ENCODE results near the gene OTOGL. TPM values are rescaled to one million over a fixed set of nuclear protein-coding genes. Genes with fewer than 3 reads are reported as not detected.
A peak's percentile ranks its signal among the peaks of the same experiment; 100 is the strongest.

OTOGL gene
- polyA plus RNA-seq, 1 of the 3 experiments (the other 2 are of a cell fraction): 0.61 TPM

DNA sequence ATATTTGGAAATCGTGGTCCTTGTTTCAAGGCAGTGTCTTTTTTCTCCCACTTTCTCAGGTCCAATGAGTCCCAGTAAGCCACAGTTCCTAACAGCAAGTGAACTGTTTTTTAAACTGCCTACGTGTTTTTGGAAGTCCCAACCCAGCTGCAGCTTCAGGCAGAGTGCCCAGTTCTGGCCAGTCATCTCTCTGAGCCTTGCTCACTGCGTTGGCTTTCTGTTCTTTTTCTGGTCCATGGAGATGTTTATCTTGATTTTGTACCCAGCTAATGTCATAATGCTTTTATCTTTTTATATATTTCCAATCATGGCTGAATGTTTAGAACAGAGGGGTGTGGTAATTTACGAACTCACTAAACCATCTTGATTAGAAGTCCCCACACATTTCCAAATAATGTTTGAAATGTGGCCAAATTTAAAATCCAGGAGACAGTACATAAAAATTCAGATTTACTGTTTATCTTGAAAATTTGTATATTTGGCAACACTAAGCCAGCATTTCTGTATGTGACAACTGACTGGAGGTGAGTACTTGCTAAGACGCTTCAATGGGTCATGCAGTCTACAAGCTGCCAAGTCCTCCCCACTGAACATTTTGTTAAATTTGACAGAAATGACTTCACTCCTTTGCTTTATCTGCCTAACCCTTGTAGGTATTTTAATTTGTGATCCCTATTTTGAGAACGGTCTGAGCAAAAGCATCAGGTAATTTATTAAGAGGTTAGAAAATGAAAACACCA, 46.1 kb upstream of the OTOGL start (continued):
- TF ChIP-seq GABPA (IDR thresholded peaks at IDR 0.05; ENCODE audit: low read depth): 0 out of 2 replicates have a peak, but pooled peaks have one; percentile 7
- TF ChIP-seq JUND (IDR thresholded peaks at IDR 0.05): peak; percentile 90
- TF ChIP-seq POLR2AphosphoS5 (IDR thresholded peaks at IDR 0.05; ENCODE audit: low read depth, low read length): peak; percentile 48; the same call in 1 of the 2 replicates
- peak; percentile 76 for TF ChIP-seq FOXM1 (IDR thresholded peaks at IDR 0.05; ENCODE audit: low read depth)
- TF ChIP-seq, protein P1, sequence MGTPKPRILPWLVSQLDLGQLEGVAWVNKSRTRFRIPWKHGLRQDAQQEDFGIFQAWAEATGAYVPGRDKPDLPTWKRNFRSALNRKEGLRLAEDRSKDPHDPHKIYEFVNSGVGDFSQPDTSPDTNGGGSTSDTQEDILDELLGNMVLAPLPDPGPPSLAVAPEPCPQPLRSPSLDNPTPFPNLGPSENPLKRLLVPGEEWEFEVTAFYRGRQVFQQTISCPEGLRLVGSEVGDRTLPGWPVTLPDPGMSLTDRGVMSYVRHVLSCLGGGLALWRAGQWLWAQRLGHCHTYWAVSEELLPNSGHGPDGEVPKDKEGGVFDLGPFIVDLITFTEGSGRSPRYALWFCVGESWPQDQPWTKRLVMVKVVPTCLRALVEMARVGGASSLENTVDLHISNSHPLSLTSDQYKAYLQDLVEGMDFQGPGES (IDR thresholded peaks at IDR 0.05; ENCODE audit: low read depth, low read length): no peak
- TF ChIP-seq, protein P2, sequence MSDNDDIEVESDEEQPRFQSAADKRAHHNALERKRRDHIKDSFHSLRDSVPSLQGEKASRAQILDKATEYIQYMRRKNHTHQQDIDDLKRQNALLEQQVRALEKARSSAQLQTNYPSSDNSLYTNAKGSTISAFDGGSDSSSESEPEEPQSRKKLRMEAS (IDR thresholded peaks at IDR 0.05; ENCODE audit: low read depth): peak; percentile 55; the same call in 1 of the 2 replicates
- no peak for TF ChIP-seq NRF1 (IDR thresholded peaks at IDR 0.05; ENCODE audit: low read depth, low read length)
- peak; percentile 96 for TF ChIP-seq TCF12 (IDR thresholded peaks at IDR 0.05)

DNA sequence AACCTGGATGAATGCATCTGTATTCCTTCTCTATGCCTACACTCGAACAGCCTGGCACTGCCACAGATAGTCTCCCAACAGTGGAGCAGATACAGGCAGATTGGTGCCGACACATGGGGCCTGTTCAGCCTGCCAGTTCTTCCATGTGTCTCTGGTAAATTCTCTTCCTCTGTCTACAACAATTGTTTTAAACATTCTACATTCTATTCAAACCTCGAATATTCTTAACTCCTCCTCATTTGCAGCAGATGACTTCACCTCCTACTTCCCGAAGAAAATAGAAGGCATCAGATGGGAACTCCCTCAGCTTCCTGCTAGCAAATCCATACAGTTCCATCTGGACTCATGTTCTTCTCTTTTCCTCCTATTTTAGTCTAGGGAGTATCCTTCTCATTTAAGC, 43.1 kb upstream of the OTOGL start:
- DNase-seq: no peak
- ChIA-PET CTCF (no interaction called here), POLR2A (no interaction called here)
- Histone ChIP-seq H3K9me3 (no peaks in the 10 kb centered on the region), H3K36me3 (replicated peaks in 1 of 2; ENCODE audit: control insufficient read depth in 1 of 2, insufficient read depth in 2 of 2, low read length in 1 of 2) (no peaks in the 10 kb centered on the region), H3K27me3 (ENCODE audit: insufficient read depth) (no peaks in the 10 kb centered on the region), H3F3A (replicated peaks; ENCODE audit: insufficient read depth) (peaks cover 13% of the 10 kb centered on the region), H3K4me2 (no peak overlapping the region), H3K9me2 (no peaks in the 10 kb centered on the region), H3K79me2 (ENCODE audit: insufficient read depth) (no peaks in the 10 kb centered on the region), H3K9ac (no peak overlapping the region), H2AFZ (ENCODE audit: low read depth) (no peak overlapping the region), H3K4me1 (ENCODE audit: control insufficient read depth in 1 of 2, insufficient read depth in 2 of 2, low read depth in 1 of 2, low read length in 1 of 2) (peaks cover 0 to 7% of the 10 kb centered on the region in 2 experiments; a peak in 3 of 4 replicates), H3K27ac (ENCODE audit: low read depth in 2 of 2, low read length in 1 of 2) (no peak overlapping the region), H4K20me1 (ENCODE audit: insufficient read depth) (no peaks in the 10 kb centered on the region), H3K4me3 (ENCODE audit: low read depth in 2 of 2, low read length in 1 of 2) (no peak overlapping the region)
- 36% methylated on average over 4 of the region's 4 CpGs for WGBS (ENCODE audit: low lambda C conversion rate)
- TF ChIP-seq TCF12 (IDR thresholded peaks at IDR 0.05): no peak
- TF ChIP-seq FOXM1 (IDR thresholded peaks at IDR 0.05; ENCODE audit: low read depth): no peak
- TF ChIP-seq RCOR1 (IDR thresholded peaks at IDR 0.05; ENCODE audit: low read length): no peak
- TF ChIP-seq TAF1 (IDR thresholded peaks at IDR 0.05; ENCODE audit: borderline replicate concordance, low read depth, low read length): no peak
- TF ChIP-seq, protein P3, sequence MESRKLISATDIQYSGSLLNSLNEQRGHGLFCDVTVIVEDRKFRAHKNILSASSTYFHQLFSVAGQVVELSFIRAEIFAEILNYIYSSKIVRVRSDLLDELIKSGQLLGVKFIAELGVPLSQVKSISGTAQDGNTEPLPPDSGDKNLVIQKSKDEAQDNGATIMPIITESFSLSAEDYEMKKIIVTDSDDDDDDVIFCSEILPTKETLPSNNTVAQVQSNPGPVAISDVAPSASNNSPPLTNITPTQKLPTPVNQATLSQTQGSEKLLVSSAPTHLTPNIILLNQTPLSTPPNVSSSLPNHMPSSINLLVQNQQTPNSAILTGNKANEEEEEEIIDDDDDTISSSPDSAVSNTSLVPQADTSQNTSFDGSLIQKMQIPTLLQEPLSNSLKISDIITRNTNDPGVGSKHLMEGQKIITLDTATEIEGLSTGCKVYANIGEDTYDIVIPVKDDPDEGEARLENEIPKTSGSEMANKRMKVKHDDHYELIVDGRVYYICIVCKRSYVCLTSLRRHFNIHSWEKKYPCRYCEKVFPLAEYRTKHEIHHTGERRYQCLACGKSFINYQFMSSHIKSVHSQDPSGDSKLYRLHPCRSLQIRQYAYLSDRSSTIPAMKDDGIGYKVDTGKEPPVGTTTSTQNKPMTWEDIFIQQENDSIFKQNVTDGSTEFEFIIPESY (IDR thresholded peaks at IDR 0.05; ENCODE audit: borderline replicate concordance, low read depth): no peak
- TF ChIP-seq JUND (IDR thresholded peaks at IDR 0.05): no peak
- no peak for TF ChIP-seq GABPA (IDR thresholded peaks at IDR 0.05; ENCODE audit: low read depth)
- no peak for TF ChIP-seq POLR2AphosphoS5 (IDR thresholded peaks at IDR 0.05; ENCODE audit: low read depth, low read length)
- TF ChIP-seq, protein P4, sequence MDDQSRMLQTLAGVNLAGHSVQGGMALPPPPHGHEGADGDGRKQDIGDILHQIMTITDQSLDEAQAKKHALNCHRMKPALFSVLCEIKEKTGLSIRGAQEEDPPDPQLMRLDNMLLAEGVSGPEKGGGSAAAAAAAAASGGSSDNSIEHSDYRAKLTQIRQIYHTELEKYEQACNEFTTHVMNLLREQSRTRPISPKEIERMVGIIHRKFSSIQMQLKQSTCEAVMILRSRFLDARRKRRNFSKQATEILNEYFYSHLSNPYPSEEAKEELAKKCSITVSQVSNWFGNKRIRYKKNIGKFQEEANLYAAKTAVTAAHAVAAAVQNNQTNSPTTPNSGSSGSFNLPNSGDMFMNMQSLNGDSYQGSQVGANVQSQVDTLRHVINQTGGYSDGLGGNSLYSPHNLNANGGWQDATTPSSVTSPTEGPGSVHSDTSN (IDR thresholded peaks at IDR 0.05): no peak
- TF ChIP-seq, protein P5, sequence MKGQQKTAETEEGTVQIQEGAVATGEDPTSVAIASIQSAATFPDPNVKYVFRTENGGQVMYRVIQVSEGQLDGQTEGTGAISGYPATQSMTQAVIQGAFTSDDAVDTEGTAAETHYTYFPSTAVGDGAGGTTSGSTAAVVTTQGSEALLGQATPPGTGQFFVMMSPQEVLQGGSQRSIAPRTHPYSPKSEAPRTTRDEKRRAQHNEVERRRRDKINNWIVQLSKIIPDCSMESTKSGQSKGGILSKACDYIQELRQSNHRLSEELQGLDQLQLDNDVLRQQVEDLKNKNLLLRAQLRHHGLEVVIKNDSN (IDR thresholded peaks at IDR 0.05; ENCODE audit: borderline replicate concordance, low read depth): no peak
- TF ChIP-seq RFX5 (IDR thresholded peaks at IDR 0.05; ENCODE audit: low read length): no peak
- TF ChIP-seq RXRA (IDR thresholded peaks at IDR 0.05; ENCODE audit: borderline replicate concordance, low read depth): no peak
- no peak for TF ChIP-seq EZH2phosphoT487 (IDR thresholded peaks at IDR 0.05; ENCODE audit: borderline replicate concordance, low read depth)
